Mucosa of rectum (tissue), 2 donors: ENCODE measurements around the gene SREK1.
"Not testable (repeated sequence)": the region's sequence is repeated elsewhere in the genome, so short reads cannot be mapped to it uniquely, and the experiment has no call there.

Experiments
- H3K27ac ChIP-seq, 2 donors: one replicate each; pipeline ENCODE4 v1.7.0; 2013; ENCODE audit warnings: inconsistent platforms in 2 of 2, low read depth in 2 of 2, low read length in 2 of 2
- H3K27me3 ChIP-seq, 2 donors: one replicate each; pipeline ENCODE4 v1.7.0; 2013; ENCODE audit warnings: low read length in 2 of 2; ENCODE audit not compliant: control insufficient read depth in 2 of 2, insufficient read depth in 2 of 2
- H3K36me3 ChIP-seq, 2 donors: one replicate each; pipeline ENCODE4 v1.7.0; 2013; ENCODE audit warnings: low read length in 2 of 2; ENCODE audit not compliant: control insufficient read depth in 2 of 2, insufficient read depth in 2 of 2
- H3K4me1 ChIP-seq, 2 donors: one replicate each; pipeline ENCODE4 v1.7.0; 2013; ENCODE audit warnings: low read length in 2 of 2, mild to moderate bottlenecking in 1 of 2; ENCODE audit not compliant: control insufficient read depth in 2 of 2, insufficient read depth in 2 of 2
- H3K4me3 ChIP-seq, 2 donors: one replicate each; pipeline ENCODE4 v1.7.0; 2013; ENCODE audit warnings: low read length in 2 of 2
- H3K9ac ChIP-seq, 2 donors: one replicate each; pipeline ENCODE4 v1.7.0; 2013; ENCODE audit warnings: low read length in 2 of 2, low read depth in 1 of 2, mild to moderate bottlenecking in 1 of 2
- H3K9me3 ChIP-seq, 2 donors: one replicate each; pipeline ENCODE4 v1.7.0; 2013; ENCODE audit warnings: low read length in 2 of 2; ENCODE audit not compliant: control insufficient read depth in 2 of 2
- donor health status: healthy.
- donor health status: Normal muscosa, but diverticular disease.

Gene SREK1

GRCh38 chr5:66144074-66144833 lies at the start of gene SREK1:
SREK1 (plus strand) TSS chr5:66144300; CDS start chr5:66144377, 77 bp downstream.
- H3K4me3 ChIP-seq, result peak within 1 kb of the TSS; percentile 94 to 99
- no peaks in the 10 kb centered on the region for H3K9me3 ChIP-seq
- peak within 1 kb of the TSS; percentile 99 for H3K27ac ChIP-seq
- peak within 1 kb of the TSS; percentile 99 for H3K9ac ChIP-seq
- no peaks in the 10 kb centered on the region for H3K27me3 ChIP-seq
- peaks cover 12 to 13% of the 10 kb centered on the region in 2 donors for H3K4me1 ChIP-seq
- H3K36me3 ChIP-seq, result no peaks in the 10 kb centered on the region

GRCh38 chr5:66100851-66101250 lies 43.2 kb upstream of the SREK1 start:
- Histone ChIP-seq H3K9me3 (peaks cover 2 to 5% of the 10 kb centered on the region in 2 donors), H3K36me3 (no peaks in the 10 kb centered on the region), H3K27ac (no peak overlapping the region), H3K4me1 (no peaks in the 10 kb centered on the region), H3K27me3 (no peaks in the 10 kb centered on the region), H3K4me3 (no peak overlapping the region), H3K9ac (no peak overlapping the region)

GRCh38 chr5:66113160-66113559 lies 30.9 kb upstream of the SREK1 start:
- no peaks in the 10 kb centered on the region for H3K27me3 ChIP-seq
- no peaks in the 10 kb centered on the region for H3K36me3 ChIP-seq
- no peak overlapping the region for H3K4me3 ChIP-seq
- H3K9ac ChIP-seq, result no peak overlapping the region
- no peaks in the 10 kb centered on the region for H3K9me3 ChIP-seq
- no peak overlapping the region for H3K27ac ChIP-seq
- no peaks in the 10 kb centered on the region for H3K4me1 ChIP-seq

GRCh38 chr5:66118304-66118703 lies 25.8 kb upstream of the SREK1 start:
- H3K36me3 ChIP-seq, result no peaks in the 10 kb centered on the region

GRCh38 chr5:66122379-66123034 lies 21.6 kb upstream of the SREK1 start:
- Histone ChIP-seq H3K4me1 (no peaks in the 10 kb centered on the region), H3K27ac (no peak overlapping the region), H3K9me3 (no peaks in the 10 kb centered on the region), H3K9ac (no peak overlapping the region), H3K36me3 (no peaks in the 10 kb centered on the region), H3K4me3 (no peak overlapping the region), H3K27me3 (no peaks in the 10 kb centered on the region)

More at GRCh38 chr5:66118304-66118703, 25.8 kb upstream of the SREK1 start:
- Histone ChIP-seq H3K27ac (no peak overlapping the region), H3K4me1 (no peaks in the 10 kb centered on the region), H3K27me3 (no peaks in the 10 kb centered on the region), H3K4me3 (no peak overlapping the region), H3K9me3 (no peaks in the 10 kb centered on the region), H3K9ac (no peak overlapping the region)

- Histone ChIP-seq H3K9ac (no peak overlapping the region), H3K4me3 (no peak overlapping the region), H3K4me1 (no peaks in the 10 kb centered on the region), H3K27ac (no peak overlapping the region), H3K27me3 (no peaks in the 10 kb centered on the region), H3K9me3 (no peaks in the 10 kb centered on the region), H3K36me3 (no peaks in the 10 kb centered on the region)
These were observed 15.0 kb upstream of the SREK1 start for GRCh38 chr5:66129144-66129543.

GRCh38 chr5:66130493-66130892 lies 13.6 kb upstream of the SREK1 start:
- H3K27ac ChIP-seq, result no peak overlapping the region
- H3K9ac ChIP-seq, result no peak overlapping the region
- no peak overlapping the region for H3K4me3 ChIP-seq
- no peaks in the 10 kb centered on the region for H3K36me3 ChIP-seq
- no peaks in the 10 kb centered on the region for H3K4me1 ChIP-seq
- no peaks in the 10 kb centered on the region for H3K9me3 ChIP-seq
- H3K27me3 ChIP-seq, result no peaks in the 10 kb centered on the region

- H3K4me3 ChIP-seq, result no peak overlapping the region
- H3K9me3 ChIP-seq, result no peaks in the 10 kb centered on the region
- H3K36me3 ChIP-seq, result no peaks in the 10 kb centered on the region
- H3K4me1 ChIP-seq, result no peaks in the 10 kb centered on the region
- H3K27ac ChIP-seq, result no peak overlapping the region
- no peaks in the 10 kb centered on the region for H3K27me3 ChIP-seq
- H3K9ac ChIP-seq, result no peak overlapping the region
These were observed 9.7 kb upstream of the SREK1 start for GRCh38 chr5:66134407-66134861.

- H3K36me3 ChIP-seq, result no peaks in the 10 kb centered on the region
- no peak overlapping the region for H3K9ac ChIP-seq
- H3K4me3 ChIP-seq, result no peak overlapping the region
- no peaks in the 10 kb centered on the region for H3K9me3 ChIP-seq
- H3K4me1 ChIP-seq, result no peaks in the 10 kb centered on the region
- H3K27ac ChIP-seq, result no peak overlapping the region
- H3K27me3 ChIP-seq, result no peaks in the 10 kb centered on the region
These were observed 8.0 kb upstream of the SREK1 start for GRCh38 chr5:66136053-66136452.

- H3K4me3 ChIP-seq, H3K9me3 ChIP-seq, H3K4me1 ChIP-seq, H3K9ac ChIP-seq, H3K36me3 ChIP-seq, H3K27me3 ChIP-seq, H3K27ac ChIP-seq: not testable (repeated sequence)
These were observed 7.2 kb upstream of the SREK1 start for GRCh38 chr5:66136944-66137343.
